A673 (cell line): Measurements from ENCODE around the gene PPM1D. TPM values are rescaled to one million over a fixed set of nuclear protein-coding genes. Genes with fewer than 3 reads are reported as not detected.
A peak's percentile ranks its signal among the peaks of the same experiment; 100 is the strongest.

Experiments
- BruUV-seq: library from RNA; stranded (reverse); fragments of 400-500 nt; replicated peaks from 2 replicates; lab custom pipeline; 2021; lab: Mats Ljungman, UMichigan
- CTCF ChIA-PET: fragments of 300-600 bp; sonication (Branson Sonifier 250); formaldehyde crosslinking; loops from one replicate; lab custom pipeline; 2022; ENCODE audit warnings: antibody characterized with exemption; lab: Charles Lee
- POLR2A ChIA-PET: fragments of 300-600 bp; sonication (Branson Sonifier 250); formaldehyde crosslinking; loops from one replicate; lab custom pipeline; 2022; ENCODE audit warnings: antibody characterized with exemption; ENCODE audit not compliant: low non-redundant PET; lab: Charles Lee
- DNase-seq: peaks from one replicate; pipeline ENCODE4 v3.0.0-alpha.2; 2015; ENCODE audit warnings: low spot score
- H3K27ac ChIP-seq: fragments of 200-600 bp; sonication (generic); 2 replicates; pipeline ENCODE4 v1.5.1; 2016; ENCODE audit warnings: mixed run types, low read depth, mild to moderate bottlenecking, mixed read lengths, antibody characterized with exemption, low read length; ENCODE audit not compliant: poor library complexity, severe bottlenecking
- H3K27me3 ChIP-seq: fragments of 200-600 bp; sonication (generic); replicated peaks from 2 replicates; pipeline ENCODE4 v1.6.1; 2017; ENCODE audit warnings: mixed run types, low read depth, mild to moderate bottlenecking, mixed read lengths, antibody characterized with exemption, low read length; ENCODE audit not compliant: insufficient read depth, poor library complexity
- H3K36me3 ChIP-seq: fragments of 200-600 bp; sonication (generic); 2 replicates; pipeline ENCODE4 v1.6.1; 2016; ENCODE audit warnings: mixed run types, mild to moderate bottlenecking, mixed read lengths, antibody characterized with exemption, low read length; ENCODE audit not compliant: insufficient read depth, poor library complexity, severe bottlenecking
- H3K4me1 ChIP-seq: fragments of 200-600 bp; sonication (generic); 2 replicates; pipeline ENCODE4 v1.6.1; 2017; ENCODE audit warnings: mixed run types, mild to moderate bottlenecking, mixed read lengths, antibody characterized with exemption, low read length; ENCODE audit not compliant: insufficient read depth, poor library complexity, severe bottlenecking
- H3K4me3 ChIP-seq: fragments of 200-600 bp; sonication (generic); 2 replicates; pipeline ENCODE4 v1.5.1; 2016; ENCODE audit warnings: low read depth, mixed run types, mild to moderate bottlenecking, mixed read lengths, low read length; ENCODE audit not compliant: poor library complexity, severe bottlenecking
- H3K9me3 ChIP-seq: fragments of 200-600 bp; sonication (generic); 2 replicates; pipeline ENCODE4 v1.6.1; 2016; ENCODE audit warnings: mixed run types, low read depth, mild to moderate bottlenecking, mixed read lengths, antibody characterized with exemption, low read length; ENCODE audit not compliant: poor library complexity, severe bottlenecking
- CTCF ChIP-seq: fragments of 300-800, 200-600 bp; sonication (generic); conservative IDR thresholded peaks from 2 replicates; pipeline ENCODE4 v1.5.1; 2017; ENCODE audit warnings: low read depth, mild to moderate bottlenecking, antibody characterized with exemption, low read length, moderate library complexity, mixed read lengths
- EZH2 ChIP-seq: fragments of 200-600 bp; sonication (generic); IDR thresholded peaks from 2 replicates; pipeline ENCODE4 v1.6.1; 2017; ENCODE audit warnings: borderline replicate concordance, low read depth, mild to moderate bottlenecking, mixed read lengths, antibody characterized with exemption, low read length; ENCODE audit not compliant: poor library complexity, severe bottlenecking
- intact Hi-C: fragments of 100-400 bp; cut with micrococcal nuclease; formaldehyde crosslinking; loops from one replicate; pipeline ENCODE4 v1.10.0; 2022; ENCODE audit not compliant: unreplicated experiment
- total RNA-seq: library from RNA; stranded (reverse); gene quantifications from 2 replicates; pipeline ENCODE4 v1.2.3, GENCODE V29; 2021

Gene PPM1D
- total RNA-seq, 1 experiment from 2014 or later: 17.8 TPM

GRCh38 chr17:60640503-60640902 is 40.5 kb downstream of the PPM1D start:
- ChIA-PET CTCF (interaction anchor here (0.6 to 0.7 kb wide), 2 partner anchors 10 to 12 kb away, joined by 3 read pairs; no protein-coding TSS in a partner anchor), POLR2A (no interaction called here)
- Histone ChIP-seq H3K4me3 (no peak overlapping the region), H3K27ac (no peak overlapping the region), H3K27me3 (no peaks in the 10 kb centered on the region), H3K9me3 (no peaks in the 10 kb centered on the region), H3K4me1 (peaks cover 7% of the 10 kb centered on the region), H3K36me3 (peaks cover 8% of the 10 kb centered on the region)
- TF ChIP-seq CTCF (peak; percentile 53), EZH2 (no peak)
- BruUV-seq: no TSS peak
- intact Hi-C loops: loop anchor here (5.0 kb wide), 1 partner anchor 218 kb away; the partner anchor contains the start of gene CHCT1
- DNase-seq: peak; percentile 30

- intact Hi-C loops: loop anchor here (5.0 kb wide), 1 partner anchor 219 kb away; the partner anchor contains the start of gene CHCT1
- no peak overlapping the region for H3K27ac ChIP-seq
- H3K9me3 ChIP-seq: no peaks in the 10 kb centered on the region
- peaks cover 2% of the 10 kb centered on the region for H3K36me3 ChIP-seq
- ChIA-PET CTCF (interaction anchor here (0.6 to 0.7 kb wide), 2 partner anchors 10 to 12 kb away, joined by 3 read pairs; no protein-coding TSS in a partner anchor), POLR2A (no interaction called here)
- peaks cover 7% of the 10 kb centered on the region for H3K4me1 ChIP-seq
- H3K27me3 ChIP-seq: no peaks in the 10 kb centered on the region
- BruUV-seq: no TSS peak
- no peak for TF ChIP-seq EZH2
- no peak for TF ChIP-seq CTCF
- no peak overlapping the region for H3K4me3 ChIP-seq
- DNase-seq: no peak
Observed at GRCh38 chr17:60641126-60641525, 41.1 kb downstream of the PPM1D start.

GRCh38 chr17:60641810-60642220 is 41.8 kb downstream of the PPM1D start:
- DNase-seq: peak; percentile 90
- BruUV-seq: no TSS peak
- Histone ChIP-seq H3K36me3 (no peaks in the 10 kb centered on the region), H3K4me1 (peaks cover 7% of the 10 kb centered on the region), H3K27me3 (no peaks in the 10 kb centered on the region), H3K9me3 (no peaks in the 10 kb centered on the region), H3K27ac (no peak overlapping the region), H3K4me3 (no peak overlapping the region)
- CTCF ChIA-PET: no interaction called here
- intact Hi-C loops: loop anchor here (5.0 kb wide), 1 partner anchor 220 kb away; the partner anchor contains the start of gene CHCT1
- POLR2A ChIA-PET: no interaction called here
- TF ChIP-seq EZH2 (no peak), CTCF (peak; percentile 61)
